ENCODE measurements around the gene ANKRD35. TPM values are rescaled to one million over a fixed set of nuclear protein-coding genes. Genes with fewer than 3 reads are reported as not detected.

Gene ANKRD35
- total RNA-seq, 1 experiment from 2014 or later: 2.7 TPM

GRCh38 chr1:145887631-145888030 lies 2.0 kb upstream of the ANKRD35 start (continued):
- no peak for TF ChIP-seq HMGXB4 (CRISPR knock-in tag; IDR thresholded peaks at IDR 0.05)

GRCh38 chr1:145886816-145887215 lies 1.1 kb upstream of the ANKRD35 start:
- CTCF ChIA-PET: interaction anchor here (1.1 to 3.3 kb wide), 10 partner anchors 14 to 121 kb away, joined by 3 to 40 read pairs (median 7); partner anchors contain the start of genes ITGA10, NUDT17, PIAS3 and RBM8A
- H3K27ac Mint-ChIP-seq: peak overlapping the region; percentile 29

More at GRCh38 chr1:145886816-145887215, 1.1 kb upstream of the ANKRD35 start:
- no peaks in the 10 kb centered on the region for H3K9me3 Mint-ChIP-seq
- POLR2A ChIA-PET: interaction anchor here (0.6 to 2.0 kb wide), 2 partner anchors 15 to 27 kb away, joined by 4 to 10 read pairs; partner anchors contain the start of gene PIAS3
- H3K4me3 Mint-ChIP-seq: peak overlapping the region; percentile 79
- no peaks in the 10 kb centered on the region for H3K36me3 Mint-ChIP-seq
- H3K4me1 Mint-ChIP-seq: peaks cover 21% of the 10 kb centered on the region
- DNase-seq (ENCODE audit: low spot score): no peak
- no peak for ATAC-seq
- peaks cover 35% of the 10 kb centered on the region for H3K27me3 Mint-ChIP-seq (ENCODE audit: low read depth)
- TF ChIP-seq, protein P1, sequence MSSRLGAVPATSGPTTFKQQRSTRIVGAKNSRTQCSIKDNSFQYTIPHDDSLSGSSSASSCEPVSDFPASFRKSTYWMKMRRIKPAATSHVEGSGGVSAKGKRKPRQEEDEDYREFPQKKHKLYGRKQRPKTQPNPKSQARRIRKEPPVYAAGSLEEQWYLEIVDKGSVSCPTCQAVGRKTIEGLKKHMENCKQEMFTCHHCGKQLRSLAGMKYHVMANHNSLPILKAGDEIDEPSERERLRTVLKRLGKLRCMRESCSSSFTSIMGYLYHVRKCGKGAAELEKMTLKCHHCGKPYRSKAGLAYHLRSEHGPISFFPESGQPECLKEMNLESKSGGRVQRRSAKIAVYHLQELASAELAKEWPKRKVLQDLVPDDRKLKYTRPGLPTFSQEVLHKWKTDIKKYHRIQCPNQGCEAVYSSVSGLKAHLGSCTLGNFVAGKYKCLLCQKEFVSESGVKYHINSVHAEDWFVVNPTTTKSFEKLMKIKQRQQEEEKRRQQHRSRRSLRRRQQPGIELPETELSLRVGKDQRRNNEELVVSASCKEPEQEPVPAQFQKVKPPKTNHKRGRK (CRISPR knock-in tag; IDR thresholded peaks at IDR 0.05; ENCODE audit: borderline replicate concordance): no peak
- TF ChIP-seq SP1 (CRISPR knock-in tag; conservative IDR thresholded peaks at IDR 0.05): no peak
- no peak for TF ChIP-seq ZNF219 (CRISPR knock-in tag; IDR thresholded peaks at IDR 0.05; ENCODE audit: borderline replicate concordance)
- TF ChIP-seq TEAD4 (CRISPR knock-in tag; IDR thresholded peaks at IDR 0.05): no peak
- no peak for TF ChIP-seq SMAD3 (CRISPR knock-in tag; IDR thresholded peaks at IDR 0.05; ENCODE audit: borderline replicate concordance)
- no peak for TF ChIP-seq OVOL2 (CRISPR knock-in tag; IDR thresholded peaks at IDR 0.05; ENCODE audit: borderline replicate concordance)
- TF ChIP-seq, protein P2, sequence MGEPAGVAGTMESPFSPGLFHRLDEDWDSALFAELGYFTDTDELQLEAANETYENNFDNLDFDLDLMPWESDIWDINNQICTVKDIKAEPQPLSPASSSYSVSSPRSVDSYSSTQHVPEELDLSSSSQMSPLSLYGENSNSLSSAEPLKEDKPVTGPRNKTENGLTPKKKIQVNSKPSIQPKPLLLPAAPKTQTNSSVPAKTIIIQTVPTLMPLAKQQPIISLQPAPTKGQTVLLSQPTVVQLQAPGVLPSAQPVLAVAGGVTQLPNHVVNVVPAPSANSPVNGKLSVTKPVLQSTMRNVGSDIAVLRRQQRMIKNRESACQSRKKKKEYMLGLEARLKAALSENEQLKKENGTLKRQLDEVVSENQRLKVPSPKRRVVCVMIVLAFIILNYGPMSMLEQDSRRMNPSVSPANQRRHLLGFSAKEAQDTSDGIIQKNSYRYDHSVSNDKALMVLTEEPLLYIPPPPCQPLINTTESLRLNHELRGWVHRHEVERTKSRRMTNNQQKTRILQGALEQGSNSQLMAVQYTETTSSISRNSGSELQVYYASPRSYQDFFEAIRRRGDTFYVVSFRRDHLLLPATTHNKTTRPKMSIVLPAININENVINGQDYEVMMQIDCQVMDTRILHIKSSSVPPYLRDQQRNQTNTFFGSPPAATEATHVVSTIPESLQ (CRISPR knock-in tag; IDR thresholded peaks at IDR 0.05): no peak
- TF ChIP-seq ZNF138 (CRISPR knock-in tag; conservative IDR thresholded peaks at IDR 0.05): no peak
- TF ChIP-seq HMGXB4 (CRISPR knock-in tag; IDR thresholded peaks at IDR 0.05): no peak
- TF ChIP-seq, protein P3, sequence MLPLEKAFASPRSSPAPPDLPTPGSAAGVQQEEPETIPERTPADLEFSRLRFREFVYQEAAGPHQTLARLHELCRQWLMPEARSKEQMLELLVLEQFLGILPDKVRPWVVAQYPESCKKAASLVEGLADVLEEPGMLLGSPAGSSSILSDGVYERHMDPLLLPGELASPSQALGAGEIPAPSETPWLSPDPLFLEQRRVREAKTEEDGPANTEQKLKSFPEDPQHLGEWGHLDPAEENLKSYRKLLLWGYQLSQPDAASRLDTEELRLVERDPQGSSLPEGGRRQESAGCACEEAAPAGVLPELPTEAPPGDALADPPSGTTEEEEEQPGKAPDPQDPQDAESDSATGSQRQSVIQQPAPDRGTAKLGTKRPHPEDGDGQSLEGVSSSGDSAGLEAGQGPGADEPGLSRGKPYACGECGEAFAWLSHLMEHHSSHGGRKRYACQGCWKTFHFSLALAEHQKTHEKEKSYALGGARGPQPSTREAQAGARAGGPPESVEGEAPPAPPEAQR (CRISPR knock-in tag; IDR thresholded peaks at IDR 0.05): no peak
- no peak for TF ChIP-seq NR3C1 (CRISPR knock-in tag; conservative IDR thresholded peaks at IDR 0.05; ENCODE audit: low read depth)
- TF ChIP-seq, protein P4, sequence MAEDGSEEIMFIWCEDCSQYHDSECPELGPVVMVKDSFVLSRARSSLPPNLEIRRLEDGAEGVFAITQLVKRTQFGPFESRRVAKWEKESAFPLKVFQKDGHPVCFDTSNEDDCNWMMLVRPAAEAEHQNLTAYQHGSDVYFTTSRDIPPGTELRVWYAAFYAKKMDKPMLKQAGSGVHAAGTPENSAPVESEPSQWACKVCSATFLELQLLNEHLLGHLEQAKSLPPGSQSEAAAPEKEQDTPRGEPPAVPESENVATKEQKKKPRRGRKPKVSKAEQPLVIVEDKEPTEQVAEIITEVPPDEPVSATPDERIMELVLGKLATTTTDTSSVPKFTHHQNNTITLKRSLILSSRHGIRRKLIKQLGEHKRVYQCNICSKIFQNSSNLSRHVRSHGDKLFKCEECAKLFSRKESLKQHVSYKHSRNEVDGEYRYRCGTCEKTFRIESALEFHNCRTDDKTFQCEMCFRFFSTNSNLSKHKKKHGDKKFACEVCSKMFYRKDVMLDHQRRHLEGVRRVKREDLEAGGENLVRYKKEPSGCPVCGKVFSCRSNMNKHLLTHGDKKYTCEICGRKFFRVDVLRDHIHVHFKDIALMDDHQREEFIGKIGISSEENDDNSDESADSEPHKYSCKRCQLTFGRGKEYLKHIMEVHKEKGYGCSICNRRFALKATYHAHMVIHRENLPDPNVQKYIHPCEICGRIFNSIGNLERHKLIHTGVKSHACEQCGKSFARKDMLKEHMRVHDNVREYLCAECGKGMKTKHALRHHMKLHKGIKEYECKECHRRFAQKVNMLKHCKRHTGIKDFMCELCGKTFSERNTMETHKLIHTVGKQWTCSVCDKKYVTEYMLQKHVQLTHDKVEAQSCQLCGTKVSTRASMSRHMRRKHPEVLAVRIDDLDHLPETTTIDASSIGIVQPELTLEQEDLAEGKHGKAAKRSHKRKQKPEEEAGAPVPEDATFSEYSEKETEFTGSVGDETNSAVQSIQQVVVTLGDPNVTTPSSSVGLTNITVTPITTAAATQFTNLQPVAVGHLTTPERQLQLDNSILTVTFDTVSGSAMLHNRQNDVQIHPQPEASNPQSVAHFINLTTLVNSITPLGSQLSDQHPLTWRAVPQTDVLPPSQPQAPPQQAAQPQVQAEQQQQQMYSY (CRISPR knock-in tag; IDR thresholded peaks at IDR 0.05): no peak
- no peak for TF ChIP-seq EMX1 (CRISPR knock-in tag; IDR thresholded peaks at IDR 0.05)
- TF ChIP-seq JAZF1 (CRISPR knock-in tag; IDR thresholded peaks at IDR 0.05): no peak
- no peak for TF ChIP-seq ELF4 (CRISPR knock-in tag; IDR thresholded peaks at IDR 0.05; ENCODE audit: low read depth)
- no peak for TF ChIP-seq TEAD1 (CRISPR knock-in tag; IDR thresholded peaks at IDR 0.05)
- no peak for TF ChIP-seq ZNF121 (CRISPR knock-in tag; IDR thresholded peaks at IDR 0.05)
- no peak for TF ChIP-seq CREM (CRISPR knock-in tag; IDR thresholded peaks at IDR 0.05)

Data from WTC11 (cell line).